Stomach (tissue), 4 donors: ENCODE data around the gene CACNG5.

Source experiments
- EP300 ChIP-seq: sonication (generic); formaldehyde crosslinking; IDR thresholded peaks from one replicate; pipeline ENCODE4 v1.6.1; 2017; ENCODE audit warnings: antibody characterized with exemption
- POLR2A ChIP-seq, 4 donors: fragments of 450-650 bp; IDR thresholded peaks; one replicate each; pipeline ENCODE4 v1.6.1; 2016; ENCODE audit warnings: antibody characterized with exemption in 4 of 4, control low read depth in 2 of 4, mild to moderate bottlenecking in 1 of 4, moderate library complexity in 1 of 4
- POLR2AphosphoS5 ChIP-seq, 3 donors: sonication (generic); formaldehyde crosslinking; IDR thresholded peaks; one replicate each; pipeline ENCODE4 v1.6.1; 2016; ENCODE audit warnings: antibody characterized with exemption in 3 of 3
- TF ChIP-seq, protein P1 (sequence below), 7 experiments: fragments of 450-650 bp in 4 of 7; fragments of 200-600 bp in 3 of 7; sonication (generic) in 3 of 7; IDR thresholded peaks; one replicate each; pipeline ENCODE4 v1.5.1; 2016 to 2019; ENCODE audit warnings: antibody characterized with exemption in 7 of 7, control low read depth in 2 of 7, mild to moderate bottlenecking in 1 of 7

DNA sequence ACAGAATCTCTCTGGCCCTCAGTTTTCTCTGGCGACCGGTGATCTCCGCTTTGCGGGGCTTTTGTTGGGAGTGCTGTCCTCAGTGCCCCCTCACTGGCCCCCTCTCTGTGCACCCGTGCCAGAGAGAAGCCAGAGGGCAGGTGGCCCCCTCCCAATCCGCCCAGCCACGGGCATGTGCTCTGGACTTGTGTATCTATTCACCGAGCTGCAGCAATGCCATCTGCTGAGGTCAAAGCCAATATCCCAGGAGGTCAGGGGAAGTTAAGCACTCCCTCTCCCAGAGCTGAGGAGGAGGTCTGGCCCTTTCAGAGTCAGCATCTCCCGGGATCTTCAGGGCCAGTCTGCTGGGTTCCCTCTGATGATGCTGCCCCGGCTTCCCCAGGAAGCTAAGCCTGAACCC is 5.1 kb downstream of the CACNG5 start:
- TF ChIP-seq, protein P1, sequence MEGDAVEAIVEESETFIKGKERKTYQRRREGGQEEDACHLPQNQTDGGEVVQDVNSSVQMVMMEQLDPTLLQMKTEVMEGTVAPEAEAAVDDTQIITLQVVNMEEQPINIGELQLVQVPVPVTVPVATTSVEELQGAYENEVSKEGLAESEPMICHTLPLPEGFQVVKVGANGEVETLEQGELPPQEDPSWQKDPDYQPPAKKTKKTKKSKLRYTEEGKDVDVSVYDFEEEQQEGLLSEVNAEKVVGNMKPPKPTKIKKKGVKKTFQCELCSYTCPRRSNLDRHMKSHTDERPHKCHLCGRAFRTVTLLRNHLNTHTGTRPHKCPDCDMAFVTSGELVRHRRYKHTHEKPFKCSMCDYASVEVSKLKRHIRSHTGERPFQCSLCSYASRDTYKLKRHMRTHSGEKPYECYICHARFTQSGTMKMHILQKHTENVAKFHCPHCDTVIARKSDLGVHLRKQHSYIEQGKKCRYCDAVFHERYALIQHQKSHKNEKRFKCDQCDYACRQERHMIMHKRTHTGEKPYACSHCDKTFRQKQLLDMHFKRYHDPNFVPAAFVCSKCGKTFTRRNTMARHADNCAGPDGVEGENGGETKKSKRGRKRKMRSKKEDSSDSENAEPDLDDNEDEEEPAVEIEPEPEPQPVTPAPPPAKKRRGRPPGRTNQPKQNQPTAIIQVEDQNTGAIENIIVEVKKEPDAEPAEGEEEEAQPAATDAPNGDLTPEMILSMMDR (IDR thresholded peaks at IDR 0.05): no peak
- TF ChIP-seq EP300 (no peak), POLR2A (IDR thresholded peaks at IDR 0.05) (no peak), POLR2AphosphoS5 (IDR thresholded peaks at IDR 0.05) (no peak)
